ENCODE results near the gene PRKN. TPM values are rescaled to one million over a fixed set of nuclear protein-coding genes. Genes with fewer than 3 reads are reported as not detected.

The PRKN gene
- total RNA-seq, 1 donor from 2014 or later = 2.8 TPM

- no peaks in the 10 kb centered on the region for H3K27me3 ChIP-seq
- H3F3A ChIP-seq (ENCODE audit: low read depth) = peaks cover 6% of the 10 kb centered on the region
- no peaks in the 10 kb centered on the region for H3K36me3 Mint-ChIP-seq
- no peaks in the 10 kb centered on the region for H4K20me1 ChIP-seq (ENCODE audit: low read depth)
- DNase-seq (ENCODE audit: low spot score) = no peak
- H3K9me3 ChIP-seq (ENCODE audit: low read depth) = no peaks in the 10 kb centered on the region
- peak overlapping the region; percentile 4 for H3K4me3 Mint-ChIP-seq
- no peak overlapping the region for H2AFZ ChIP-seq (replicated peaks)
- H3K27ac ChIP-seq = no peak overlapping the region
- TF ChIP-seq, protein P1, sequence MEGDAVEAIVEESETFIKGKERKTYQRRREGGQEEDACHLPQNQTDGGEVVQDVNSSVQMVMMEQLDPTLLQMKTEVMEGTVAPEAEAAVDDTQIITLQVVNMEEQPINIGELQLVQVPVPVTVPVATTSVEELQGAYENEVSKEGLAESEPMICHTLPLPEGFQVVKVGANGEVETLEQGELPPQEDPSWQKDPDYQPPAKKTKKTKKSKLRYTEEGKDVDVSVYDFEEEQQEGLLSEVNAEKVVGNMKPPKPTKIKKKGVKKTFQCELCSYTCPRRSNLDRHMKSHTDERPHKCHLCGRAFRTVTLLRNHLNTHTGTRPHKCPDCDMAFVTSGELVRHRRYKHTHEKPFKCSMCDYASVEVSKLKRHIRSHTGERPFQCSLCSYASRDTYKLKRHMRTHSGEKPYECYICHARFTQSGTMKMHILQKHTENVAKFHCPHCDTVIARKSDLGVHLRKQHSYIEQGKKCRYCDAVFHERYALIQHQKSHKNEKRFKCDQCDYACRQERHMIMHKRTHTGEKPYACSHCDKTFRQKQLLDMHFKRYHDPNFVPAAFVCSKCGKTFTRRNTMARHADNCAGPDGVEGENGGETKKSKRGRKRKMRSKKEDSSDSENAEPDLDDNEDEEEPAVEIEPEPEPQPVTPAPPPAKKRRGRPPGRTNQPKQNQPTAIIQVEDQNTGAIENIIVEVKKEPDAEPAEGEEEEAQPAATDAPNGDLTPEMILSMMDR (IDR thresholded peaks at IDR 0.05) = no peak
- TF ChIP-seq EZH2 (IDR thresholded peaks at IDR 0.05) (no peak), EZH2phosphoT487 (IDR thresholded peaks at IDR 0.05) (no peak)
- H3K4me3 ChIP-seq = no peak overlapping the region
- no peaks in the 10 kb centered on the region for H3K79me2 ChIP-seq (ENCODE audit: low read depth)
- H3K27ac Mint-ChIP-seq = peak overlapping the region; percentile 70
- no peak overlapping the region for H3K4me2 ChIP-seq
- no peak overlapping the region for H3K9ac ChIP-seq
- H3K36me3 ChIP-seq = no peaks in the 10 kb centered on the region
- H3K27me3 Mint-ChIP-seq (ENCODE audit: insufficient read depth, low read depth) = peaks cover 2% of the 10 kb centered on the region
- peaks cover 54% of the 10 kb centered on the region for H3K4me1 Mint-ChIP-seq
- peaks cover 14% of the 10 kb centered on the region for H3K4me1 ChIP-seq
- H3K9me3 Mint-ChIP-seq = peaks cover 2% of the 10 kb centered on the region
These were observed 1313.4 kb downstream of the PRKN start for GRCh38 chr6:161414180-161414579.

DNA sequence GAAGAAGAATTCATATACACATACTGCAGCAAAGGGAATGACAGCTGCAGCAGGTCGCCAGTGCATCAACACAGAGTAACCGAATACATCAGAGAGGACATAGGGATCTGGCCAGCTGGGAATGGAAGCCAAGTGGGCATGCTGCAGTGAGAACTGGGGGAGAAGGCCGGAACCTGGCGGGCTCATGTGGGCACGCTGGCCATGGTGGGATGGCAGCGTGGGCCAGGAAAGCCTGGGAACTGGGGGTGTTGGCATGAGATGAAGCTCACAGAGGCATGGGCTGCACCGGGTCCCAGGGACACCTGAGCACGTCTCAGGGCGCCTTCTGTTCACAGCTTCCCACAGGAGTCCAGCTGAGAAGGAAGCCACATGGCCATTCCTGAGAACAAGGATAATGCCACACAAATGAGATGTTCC, 1314.2 kb downstream of the PRKN start:
- Histone ChIP-seq H3K27me3 (no peaks in the 10 kb centered on the region), H3K9ac (no peak overlapping the region), H4K20me1 (ENCODE audit: low read depth) (no peaks in the 10 kb centered on the region), H2AFZ (replicated peaks) (no peak overlapping the region), H3K36me3 (no peaks in the 10 kb centered on the region), H3K79me2 (ENCODE audit: low read depth) (no peaks in the 10 kb centered on the region), H3K4me2 (no peak overlapping the region), H3K9me3 (ENCODE audit: low read depth) (no peaks in the 10 kb centered on the region), H3F3A (ENCODE audit: low read depth) (peaks cover 6% of the 10 kb centered on the region), H3K4me1 (peaks cover 15% of the 10 kb centered on the region), H3K27ac (no peak overlapping the region), H3K4me3 (no peak overlapping the region)
- TF ChIP-seq, protein P1 (IDR thresholded peaks at IDR 0.05) = no peak
- TF ChIP-seq EZH2 (IDR thresholded peaks at IDR 0.05) = no peak
- TF ChIP-seq EZH2phosphoT487 (IDR thresholded peaks at IDR 0.05) = no peak
- peaks cover 2% of the 10 kb centered on the region for H3K9me3 Mint-ChIP-seq
- H3K4me3 Mint-ChIP-seq = no peak overlapping the region
- no peaks in the 10 kb centered on the region for H3K36me3 Mint-ChIP-seq
- H3K4me1 Mint-ChIP-seq = peaks cover 49% of the 10 kb centered on the region
- H3K27ac Mint-ChIP-seq = no peak overlapping the region
- no peak for DNase-seq (ENCODE audit: low spot score)
- H3K27me3 Mint-ChIP-seq (ENCODE audit: insufficient read depth, low read depth) = peaks cover 2% of the 10 kb centered on the region

DNA sequence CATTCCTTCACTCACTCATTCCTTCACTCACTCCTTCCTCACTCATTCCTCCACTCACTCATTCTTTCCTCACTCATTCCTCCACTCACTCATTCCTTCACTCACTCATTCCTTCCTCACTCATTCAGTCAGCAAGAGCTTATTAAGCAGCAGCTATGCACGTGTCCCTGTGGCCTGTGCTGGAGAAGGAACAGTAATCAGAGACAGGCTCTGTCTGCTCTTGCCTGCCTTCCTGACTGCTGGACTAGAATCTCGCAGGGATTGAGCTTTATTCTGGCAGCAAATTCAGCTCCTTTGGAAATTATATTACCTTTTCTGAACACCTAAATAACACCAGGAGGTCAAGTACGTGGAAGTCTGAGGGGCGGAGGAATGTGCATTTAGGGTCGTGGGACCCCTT, 1314.8 kb downstream of the PRKN start:
- Histone ChIP-seq H3F3A (ENCODE audit: low read depth) (peaks cover 4% of the 10 kb centered on the region), H3K9me3 (ENCODE audit: low read depth) (no peaks in the 10 kb centered on the region), H3K4me3 (no peak overlapping the region), H3K36me3 (no peaks in the 10 kb centered on the region), H3K79me2 (ENCODE audit: low read depth) (no peaks in the 10 kb centered on the region), H4K20me1 (ENCODE audit: low read depth) (no peaks in the 10 kb centered on the region), H3K27ac (no peak overlapping the region), H3K27me3 (no peaks in the 10 kb centered on the region), H3K4me1 (peaks cover 16% of the 10 kb centered on the region), H3K4me2 (no peak overlapping the region), H3K9ac (no peak overlapping the region), H2AFZ (replicated peaks) (no peak overlapping the region)
- Mint-ChIP-seq H3K4me3 (no peak overlapping the region), H3K36me3 (no peaks in the 10 kb centered on the region), H3K27ac (no peak overlapping the region), H3K27me3 (ENCODE audit: insufficient read depth, low read depth) (peaks cover 2% of the 10 kb centered on the region), H3K4me1 (peaks cover 50% of the 10 kb centered on the region), H3K9me3 (peaks cover 2% of the 10 kb centered on the region)
- no peak for DNase-seq (ENCODE audit: low spot score)
- TF ChIP-seq EZH2phosphoT487 (IDR thresholded peaks at IDR 0.05) (no peak), EZH2 (IDR thresholded peaks at IDR 0.05) (no peak)
- TF ChIP-seq, protein P1 (IDR thresholded peaks at IDR 0.05) = no peak

Data from neural progenitor cell (in vitro differentiated cells).